Measurements from ENCODE around the gene FGF14.
"Not testable (repeated sequence)": the region's sequence is repeated elsewhere in the genome, so short reads cannot be mapped to it uniquely, and the experiment has no call there.

FGF14 gene

DNA sequence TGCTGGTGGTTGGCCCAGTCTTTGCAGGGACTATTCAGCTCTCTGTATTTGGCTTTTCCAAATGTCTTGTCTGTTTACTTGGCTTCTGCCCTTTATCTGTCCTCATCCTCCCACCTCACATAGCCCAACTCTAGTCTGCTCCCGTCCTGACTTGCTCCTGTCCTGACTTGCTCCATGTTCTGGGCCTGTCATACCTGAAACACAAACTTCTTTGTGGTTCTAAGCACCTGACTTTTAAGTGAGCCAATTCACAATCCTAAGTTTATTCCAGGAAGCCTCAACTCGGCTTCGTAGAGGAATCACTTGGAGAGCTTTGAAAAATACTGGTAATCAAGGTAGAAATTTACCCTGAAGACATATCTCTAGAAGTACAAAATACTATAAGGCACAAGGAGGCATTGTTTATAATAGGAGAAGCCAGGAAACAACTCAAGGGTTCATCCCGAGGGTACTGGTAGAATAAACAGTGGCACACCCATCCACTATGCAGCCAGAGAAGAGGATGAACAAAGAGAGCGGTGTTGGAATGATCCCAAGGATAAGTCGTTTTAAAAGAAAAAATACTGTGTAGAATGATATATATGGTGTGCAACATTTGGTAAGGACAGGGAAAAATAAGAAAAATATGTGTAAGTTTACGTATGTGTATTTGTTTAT is 284.5 kb downstream of the FGF14 start:
- DNase-seq = no peak

DNA sequence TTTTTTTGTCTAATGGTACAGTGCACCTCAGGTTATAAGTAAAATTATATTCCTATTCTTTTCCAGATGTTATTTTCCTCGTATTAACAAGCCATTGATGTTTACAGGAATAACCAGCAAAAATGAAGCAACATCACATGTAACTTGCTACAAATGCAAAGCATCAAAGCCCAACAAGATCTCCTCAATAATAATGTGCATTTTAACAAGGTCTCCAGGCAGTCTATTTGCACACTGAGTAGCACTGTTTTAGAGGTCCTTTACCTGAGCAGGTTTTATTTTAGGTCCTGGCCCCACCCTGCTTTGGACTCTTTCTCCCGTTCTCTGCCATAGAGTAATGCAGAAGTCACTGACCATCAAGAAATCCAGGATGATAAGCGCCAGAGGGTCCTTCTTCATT is 298.4 kb downstream of the FGF14 start:
- DNase-seq = no peak

DNA sequence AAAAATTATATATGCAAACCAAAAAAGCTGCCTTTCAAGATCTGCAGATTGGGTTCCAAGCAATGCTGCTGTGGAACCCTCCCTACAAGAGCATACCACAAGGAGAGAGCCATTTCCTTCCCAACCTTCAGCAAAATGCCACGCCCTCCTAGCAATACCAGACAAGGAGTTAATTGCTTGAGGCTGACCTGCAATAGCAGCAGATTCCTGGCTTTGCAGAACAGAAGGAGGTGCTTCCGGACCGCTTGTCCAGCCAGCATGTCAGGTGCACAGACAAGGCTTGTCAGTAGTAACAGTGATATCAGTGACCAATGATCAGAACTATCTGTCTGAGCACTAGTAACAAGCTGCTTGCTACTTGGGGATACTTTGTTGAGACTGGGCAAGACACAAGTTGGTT is 301.6 kb downstream of the FGF14 start:
- DNase-seq = no peak

DNA sequence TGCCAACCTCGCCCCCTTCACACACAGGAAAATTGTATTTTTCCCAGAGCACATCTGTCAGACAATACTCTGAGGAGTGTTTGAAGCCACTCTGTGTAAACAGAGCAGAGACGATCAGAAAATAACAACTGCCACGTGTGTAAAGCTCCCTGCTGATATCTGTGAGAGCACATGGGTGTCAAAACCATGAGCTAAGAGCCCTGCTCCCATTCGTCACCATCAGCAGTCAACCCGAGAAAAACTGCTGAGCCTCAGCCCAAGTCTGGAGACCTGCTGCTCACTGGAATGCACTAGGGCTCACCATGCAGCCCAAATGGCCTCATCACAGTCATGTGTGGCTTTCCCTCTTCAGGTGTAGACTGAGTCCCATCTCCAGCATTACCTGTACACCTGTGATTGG is 304.1 kb downstream of the FGF14 start:
- DNase-seq = no peak

DNA sequence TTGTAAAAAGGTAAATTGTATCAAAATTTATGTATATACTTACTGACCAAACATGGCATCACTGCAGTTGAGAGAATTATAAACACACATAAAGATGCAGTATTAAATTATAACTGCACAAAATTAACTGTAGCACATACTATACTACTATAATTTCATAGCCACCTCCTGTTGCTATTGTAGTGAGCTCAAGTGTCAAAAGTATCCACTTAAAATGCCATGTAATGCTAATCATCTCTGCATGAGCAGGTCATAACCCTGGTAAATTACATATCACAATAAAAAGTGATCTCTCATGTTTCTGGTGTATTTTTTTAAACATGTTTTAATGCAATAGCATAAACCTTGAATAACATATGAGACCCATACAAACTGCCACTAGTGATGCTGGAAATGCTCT is 308.6 kb downstream of the FGF14 start:
- not testable (repeated sequence) for DNase-seq

DNA sequence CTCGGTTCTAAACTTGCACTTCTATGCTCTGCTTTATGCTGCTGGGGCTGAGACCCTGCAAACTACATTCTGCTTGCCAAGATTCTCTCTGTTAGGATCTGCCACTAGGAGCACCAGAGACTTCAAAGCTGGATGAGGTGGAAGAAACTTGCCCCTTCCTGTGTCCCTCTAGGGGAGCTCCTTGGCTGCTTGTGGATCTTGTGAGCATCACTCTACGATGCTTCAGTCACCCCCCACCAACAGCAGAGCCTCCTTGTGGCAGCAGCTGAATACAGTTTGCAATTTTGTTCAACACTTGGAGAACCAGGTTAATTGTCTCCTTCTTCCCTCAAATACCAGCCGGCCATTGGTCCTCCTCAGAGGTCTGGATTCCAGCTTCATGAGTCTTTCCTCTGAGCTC is 310.6 kb downstream of the FGF14 start:
- no peak for DNase-seq

DNA sequence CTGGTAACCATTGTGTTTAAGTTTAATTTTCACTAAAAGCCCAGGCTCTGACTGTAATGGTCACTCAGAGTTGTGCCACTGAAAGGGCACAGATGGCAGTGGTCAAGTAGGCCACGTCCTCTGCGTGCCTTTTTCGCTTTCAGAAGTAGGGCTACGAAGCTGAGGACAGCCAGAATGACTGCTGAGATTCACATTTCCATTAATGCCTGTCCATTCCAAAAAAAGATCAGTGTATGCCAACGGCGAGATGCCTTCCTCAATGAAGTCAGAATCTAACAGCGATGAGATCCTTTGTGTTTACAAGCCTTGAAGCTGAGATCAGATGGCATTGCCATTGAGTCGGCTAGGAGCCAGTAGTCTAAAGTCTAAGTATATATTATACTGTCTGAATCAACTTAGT is 311.3 kb downstream of the FGF14 start:
- DNase-seq = no peak

DNA sequence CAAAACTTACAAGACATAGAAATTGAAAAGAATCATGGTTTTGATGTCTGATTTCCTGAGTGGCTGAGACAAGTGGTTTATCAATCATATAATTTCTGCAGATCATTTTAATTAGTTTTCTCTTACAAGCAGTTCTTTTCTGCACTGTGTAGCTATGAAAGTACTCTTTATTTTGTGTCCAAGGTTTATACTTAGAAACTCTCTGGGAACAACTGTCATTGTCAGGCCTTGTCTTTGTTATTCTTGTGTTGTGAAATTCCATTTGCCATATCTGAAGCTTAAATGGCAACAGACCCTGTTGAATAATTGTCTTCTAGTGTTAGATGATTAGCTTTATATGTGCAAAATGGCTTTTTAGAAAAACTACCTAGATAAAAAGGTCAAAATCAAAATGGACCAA is 312.1 kb downstream of the FGF14 start:
- DNase-seq = no peak

DNA sequence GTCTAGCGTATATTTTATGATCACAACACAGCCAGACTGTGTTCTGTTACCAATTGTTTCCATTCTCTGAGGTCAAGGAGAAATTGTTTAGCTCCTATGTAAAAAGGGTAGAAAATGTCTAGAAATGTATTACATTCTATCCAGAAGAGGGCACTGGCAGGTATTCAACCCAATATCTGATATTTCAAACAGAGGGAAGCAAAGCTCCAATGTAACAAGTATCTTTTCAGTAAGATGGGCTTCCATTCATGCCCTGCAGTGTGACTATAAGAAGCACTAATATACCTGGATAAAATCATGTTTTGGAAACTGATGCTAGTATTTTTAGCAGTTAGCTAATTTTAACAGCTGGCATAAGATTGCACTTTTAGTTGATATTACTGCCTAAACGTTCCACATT is 312.7 kb downstream of the FGF14 start:
- DNase-seq = no peak

DNA sequence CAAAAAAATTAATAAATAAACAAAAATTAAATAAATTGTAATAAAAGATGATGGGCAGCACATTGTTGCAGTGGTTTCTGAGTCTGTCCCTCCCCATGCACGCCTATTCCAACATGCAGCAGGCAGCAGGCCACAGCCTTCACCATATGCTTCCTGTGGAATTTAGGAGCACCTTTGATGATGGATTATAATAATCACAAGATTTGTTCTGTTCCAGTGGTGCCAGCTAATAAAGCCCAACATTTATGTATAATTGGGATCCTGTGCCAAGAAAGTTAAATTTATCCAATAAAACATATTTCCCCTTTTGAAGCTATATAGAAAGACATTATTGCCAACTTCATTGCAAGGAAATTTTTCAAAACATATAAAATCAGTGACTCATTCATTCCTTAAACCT is 328.6 kb downstream of the FGF14 start:
- DNase-seq = no peak

DNA sequence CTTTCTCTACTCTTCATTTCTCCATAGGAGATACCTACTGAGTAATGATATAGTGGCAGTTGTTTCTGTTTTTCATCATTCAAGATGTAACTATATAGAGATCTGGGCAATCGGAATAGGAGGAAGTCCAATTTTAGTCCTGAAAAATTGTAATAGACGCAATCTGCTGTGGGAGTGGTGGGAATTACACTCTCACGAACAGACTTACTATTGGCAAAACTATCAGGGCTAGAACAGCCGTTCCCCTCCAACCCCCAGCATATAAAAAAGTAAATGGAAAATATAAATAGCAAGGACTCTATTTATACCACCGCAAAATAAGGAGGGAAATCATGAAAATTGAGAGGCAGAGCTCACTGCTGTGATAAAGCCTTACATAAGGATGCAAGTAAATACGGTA is 330.1 kb downstream of the FGF14 start:
- no peak for DNase-seq

DNA sequence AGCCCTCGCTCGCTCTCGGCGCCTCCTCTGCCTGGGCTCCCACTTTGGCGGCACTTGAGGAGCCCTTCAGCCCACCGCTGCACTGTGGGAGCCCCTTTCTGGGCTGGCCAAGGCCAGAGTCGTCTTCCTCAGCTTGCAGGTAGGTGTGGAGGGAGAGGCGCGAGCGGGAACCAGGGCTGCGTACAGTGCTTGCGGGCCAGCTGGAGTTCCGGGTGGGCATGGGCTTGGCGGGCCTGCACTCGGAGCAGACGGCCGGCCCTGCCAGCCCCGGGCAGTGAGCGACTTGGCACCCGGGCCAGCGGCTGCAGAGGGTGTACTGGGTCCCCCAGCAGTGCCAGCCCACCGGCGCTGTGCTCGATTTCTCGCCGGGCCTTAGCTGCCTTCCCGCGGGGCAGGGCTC is 333.5 kb downstream of the FGF14 start:
- DNase-seq = not testable (repeated sequence)

DNA sequence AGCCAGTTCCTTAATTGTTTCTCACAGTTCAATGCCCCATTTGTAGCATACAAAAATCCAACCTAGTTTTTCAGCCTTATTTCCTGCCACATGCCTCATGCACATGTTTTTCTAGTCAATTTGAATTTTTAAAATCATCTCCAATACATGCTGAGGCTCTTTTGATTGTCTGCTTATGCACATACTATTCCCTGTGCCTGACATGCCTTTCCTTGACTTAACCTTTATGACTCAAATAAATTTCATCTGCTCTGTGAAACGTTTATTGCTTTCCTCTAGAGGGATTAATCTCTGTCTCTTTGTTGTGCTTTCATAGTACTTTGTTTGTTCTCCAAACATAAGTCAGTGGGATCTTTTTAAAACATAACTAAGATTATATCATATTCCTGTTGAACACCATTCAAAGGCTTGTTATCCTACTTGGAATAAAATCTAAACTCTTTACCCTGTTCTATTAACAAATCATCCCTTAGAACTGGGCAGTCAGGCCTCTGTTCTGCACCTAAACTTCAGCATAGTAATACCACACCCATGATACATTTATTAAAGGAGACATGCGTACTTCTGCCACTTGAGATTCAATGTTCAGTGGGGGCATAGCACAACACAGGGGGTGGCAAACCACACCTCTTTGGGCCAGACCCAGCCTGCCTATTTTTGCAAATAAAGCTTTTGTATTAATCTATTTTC is 346.6 kb downstream of the FGF14 start:
- no peak for DNase-seq

DNA sequence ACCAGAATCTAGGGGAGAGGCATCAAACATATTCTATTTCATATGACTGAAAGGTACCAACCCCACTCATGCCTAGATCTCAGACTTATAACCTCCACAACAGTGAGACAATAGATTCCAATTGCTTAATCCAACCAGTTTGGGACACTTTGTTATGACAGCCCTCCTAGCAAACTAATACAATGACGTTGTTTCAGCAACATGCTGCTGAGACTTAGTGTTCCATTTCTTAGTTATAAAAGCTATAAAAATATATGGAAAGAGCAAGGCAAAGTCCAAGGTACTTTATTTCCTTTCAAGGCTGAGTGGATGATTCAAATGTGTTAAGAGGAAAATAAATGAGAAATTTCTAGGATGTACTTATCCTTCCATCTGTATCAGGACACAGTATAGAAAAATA is 352.0 kb downstream of the FGF14 start:
- DNase-seq = no peak

DNA sequence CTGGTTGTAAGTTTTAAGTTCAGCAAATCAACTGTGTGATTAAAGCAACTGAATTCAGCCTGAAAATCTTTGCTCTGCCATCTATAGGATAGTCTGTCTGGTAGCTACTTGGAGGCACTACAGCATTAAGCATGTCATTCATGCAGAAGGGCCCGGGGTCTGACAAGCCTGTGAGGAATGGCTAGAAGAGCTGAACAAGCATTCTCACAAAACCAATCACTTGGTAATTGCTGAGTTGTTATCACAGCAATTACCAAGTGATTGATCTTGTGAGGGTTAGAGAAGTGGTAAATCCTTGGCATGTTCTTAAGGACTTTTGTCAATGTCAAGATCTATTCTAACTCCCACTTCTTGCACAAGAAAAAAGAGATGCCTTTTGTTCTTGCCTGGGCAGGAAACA is 356.1 kb downstream of the FGF14 start:
- DNase-seq = no peak

DNA sequence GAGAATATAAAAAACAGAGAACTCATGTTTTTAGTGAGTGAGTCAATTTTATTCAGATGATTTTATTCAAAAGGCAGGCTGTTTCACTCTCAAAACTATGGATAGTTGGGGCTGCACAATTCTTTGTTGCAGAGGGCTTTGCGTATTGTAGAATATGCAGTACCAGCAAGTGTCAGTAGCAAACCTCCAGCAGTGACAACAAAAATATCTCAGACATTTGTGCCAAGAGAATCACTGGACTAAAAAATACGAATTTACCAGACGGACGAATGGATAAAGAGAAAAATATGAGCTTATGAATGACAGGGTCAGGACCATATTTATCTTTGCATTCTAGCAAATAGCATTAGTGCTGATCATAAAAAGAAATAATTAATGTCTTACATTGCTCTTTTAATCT is 359.1 kb downstream of the FGF14 start:
- no peak for DNase-seq

DNA sequence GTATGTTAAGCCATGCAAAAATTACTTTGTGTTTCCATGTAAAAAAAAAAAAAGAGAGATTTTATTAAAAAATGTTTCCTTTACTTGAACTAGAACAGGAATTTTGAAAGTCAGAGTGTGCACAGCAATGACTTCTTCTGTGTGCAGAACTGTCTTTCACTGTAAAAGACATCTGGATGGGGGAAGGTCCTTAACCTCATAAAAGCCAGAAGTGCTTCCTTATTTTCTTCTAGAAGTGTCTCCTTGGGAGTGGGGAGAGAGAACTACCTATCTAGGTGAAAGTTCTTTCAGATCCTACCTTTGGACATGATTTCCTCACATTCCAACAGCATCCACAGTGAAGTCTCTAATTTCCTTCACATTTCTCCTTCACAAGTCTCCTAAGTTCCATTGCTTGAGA is 360.3 kb downstream of the FGF14 start:
- no peak for DNase-seq

DNA sequence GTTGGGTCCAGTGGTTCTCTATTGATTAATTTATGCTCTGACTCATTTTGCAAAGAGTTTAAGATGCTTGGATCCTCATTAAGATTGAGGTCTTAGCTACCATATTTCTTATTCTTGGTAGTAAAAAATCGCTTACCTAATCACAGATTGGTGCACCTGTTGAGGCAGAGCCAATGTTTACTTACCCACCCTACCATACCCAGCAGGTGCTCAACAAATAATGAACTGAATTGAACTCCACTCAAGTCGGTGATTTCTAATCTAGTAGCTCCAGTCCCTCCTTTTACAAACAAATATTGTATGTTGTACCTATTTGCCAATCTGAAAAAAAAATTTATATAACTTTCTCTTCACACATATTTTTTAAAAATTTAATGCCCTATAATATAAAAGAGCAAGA is 361.0 kb downstream of the FGF14 start:
- no peak for DNase-seq

DNA sequence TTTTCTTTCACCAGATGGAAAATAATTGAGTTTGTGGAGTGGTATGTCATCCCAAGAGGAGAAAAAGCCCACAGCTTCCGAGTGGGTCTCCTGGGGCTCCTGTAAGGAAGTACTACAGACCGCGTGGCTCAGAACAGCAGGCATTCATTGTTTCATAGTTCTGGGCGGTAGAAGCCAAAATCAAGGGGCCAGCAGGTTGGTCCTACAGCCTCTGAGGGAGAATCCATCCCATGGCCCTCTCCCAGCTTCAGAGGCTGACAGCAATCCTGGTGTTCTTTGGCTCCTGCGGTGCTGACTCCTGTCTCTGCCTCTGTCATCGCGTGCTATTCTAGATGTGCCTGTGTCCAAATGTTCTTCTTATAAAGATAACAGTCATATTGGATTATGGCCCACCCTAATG is 362.6 kb downstream of the FGF14 start:
- no peak for DNase-seq

DNA sequence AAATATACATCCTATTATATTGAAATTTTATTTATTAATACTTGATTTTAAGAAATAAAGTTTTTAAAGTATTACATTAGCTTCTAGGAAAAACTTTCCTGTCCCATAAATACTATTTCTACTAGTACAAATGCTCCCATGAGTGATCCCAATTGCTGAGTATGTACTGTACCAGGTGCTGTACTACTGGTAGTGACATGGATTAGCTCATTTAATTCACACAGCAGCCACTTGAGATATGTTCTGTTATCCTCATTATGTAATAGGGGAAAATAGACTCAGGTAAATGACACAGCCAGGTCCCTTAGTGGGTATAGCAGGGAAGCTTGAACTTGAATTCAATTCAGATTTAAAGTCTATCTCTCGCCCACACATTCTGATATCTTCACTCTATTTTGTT is 363.1 kb downstream of the FGF14 start:
- DNase-seq = no peak

DNA sequence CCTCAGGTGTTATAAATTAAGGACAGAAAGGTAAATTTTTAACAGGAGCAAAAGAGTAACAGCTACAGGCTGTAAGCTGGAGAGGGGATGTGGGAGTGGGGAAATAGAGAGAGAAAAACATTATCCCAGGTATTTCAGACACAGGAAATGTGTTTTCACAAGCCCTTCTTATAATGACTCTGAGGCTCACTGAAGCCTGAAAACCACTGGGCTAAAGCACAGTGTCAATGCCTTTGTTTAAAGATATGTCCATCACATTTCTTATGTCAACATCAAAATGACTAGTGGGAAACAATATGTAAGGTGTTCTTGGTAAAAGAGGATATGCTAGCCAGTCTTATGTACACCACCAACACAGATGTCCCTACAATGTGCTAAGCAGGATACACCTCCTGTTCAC is 365.9 kb downstream of the FGF14 start:
- no peak for DNase-seq

DNA sequence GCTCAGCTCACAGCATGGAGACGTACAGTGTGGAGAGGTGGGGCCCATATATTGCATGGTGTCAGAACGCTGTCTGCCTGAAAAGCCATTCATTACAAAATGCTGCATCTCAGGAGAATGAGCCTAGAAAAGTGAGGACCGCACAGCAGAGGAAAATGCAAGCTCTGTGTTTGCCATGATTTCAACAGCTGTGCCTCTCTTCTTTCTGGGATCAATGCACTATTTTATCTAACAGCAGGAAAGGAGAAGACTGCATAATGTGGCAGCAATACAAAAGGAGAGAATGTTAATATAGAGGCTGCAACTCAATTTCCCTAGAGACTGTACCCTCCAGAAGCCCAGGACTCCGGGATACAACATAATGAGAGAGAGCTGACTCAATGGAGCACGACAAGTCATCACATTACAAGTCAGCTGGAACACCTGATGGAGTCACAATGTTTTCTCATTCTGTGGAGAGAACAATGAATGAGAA is 368.0 kb downstream of the FGF14 start:
- no peak for DNase-seq

DNA sequence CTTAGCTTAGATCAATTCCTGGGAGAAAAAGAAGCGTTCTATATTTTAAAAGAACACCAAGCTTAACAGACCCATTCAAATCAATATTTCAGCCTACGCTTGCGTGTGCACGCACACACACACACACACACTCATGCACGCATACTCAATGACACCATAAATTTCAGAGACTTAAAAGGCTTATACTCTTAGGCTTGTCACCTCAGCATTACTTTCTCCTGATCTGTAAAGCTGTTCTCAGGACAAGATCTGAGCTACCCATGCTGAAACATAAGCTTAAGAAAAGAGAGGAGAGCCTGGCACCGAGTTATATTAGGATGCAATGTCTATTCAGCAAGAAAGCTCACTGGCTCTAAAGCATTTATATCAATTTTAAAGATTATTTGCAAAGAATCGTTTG is 368.5 kb downstream of the FGF14 start:
- DNase-seq = no peak

DNA sequence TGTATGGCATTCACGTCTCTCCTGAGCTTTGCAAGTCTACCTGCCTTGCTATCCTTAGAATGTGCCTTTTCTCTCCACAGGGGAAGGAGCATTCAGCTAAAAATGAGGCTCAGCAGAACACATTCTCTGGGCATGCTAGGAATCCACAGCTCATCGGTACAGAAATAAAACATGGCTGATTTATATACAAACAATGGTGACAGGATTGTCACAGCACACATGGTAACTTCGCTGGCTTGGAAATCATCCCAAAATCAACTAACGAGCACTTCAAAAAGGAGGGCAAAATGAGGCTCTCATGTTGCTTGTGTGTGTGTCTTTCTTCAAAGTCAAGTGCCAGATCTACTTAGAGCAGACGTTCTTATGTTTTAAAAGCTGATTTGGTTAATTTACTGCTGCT is 373.0 kb downstream of the FGF14 start:
- no peak for DNase-seq

DNA sequence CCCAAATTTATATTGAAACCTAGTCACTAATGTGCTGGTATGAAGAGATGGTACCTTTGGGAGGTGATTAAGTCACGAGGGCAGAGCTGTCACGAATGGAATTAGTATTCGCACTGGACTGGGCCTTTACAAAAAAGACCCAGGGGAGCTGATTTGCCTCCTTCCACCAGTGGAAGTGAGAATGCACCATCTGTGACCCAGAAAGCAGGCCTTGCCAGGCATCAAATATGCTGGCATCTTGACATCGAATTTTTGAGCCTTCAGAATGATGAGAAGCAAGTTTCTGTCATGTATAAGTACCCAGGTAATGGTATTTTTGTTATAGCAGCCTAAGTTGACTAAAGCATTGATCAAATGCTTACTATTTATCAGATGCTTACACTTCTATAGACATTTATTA is 373.6 kb downstream of the FGF14 start:
- DNase-seq = no peak

All from stimulated activated naive CD4-positive, alpha-beta T cell treated with Interleukin-2 at 50 U/mL for 16 hours (primary cell).